HS-5 (cell line): ENCODE measurements around the gene TAGLN.
"Not testable (repeated sequence)": the region's sequence is repeated elsewhere in the genome, so short reads cannot be mapped to it uniquely, and the experiment has no call there.

ENCODE experiments used
- DNase-seq: peaks from one replicate; pipeline ENCODE4 v3.0.0-alpha.2; 2012; ENCODE audit warnings: low read depth

TAGLN gene

DNA sequence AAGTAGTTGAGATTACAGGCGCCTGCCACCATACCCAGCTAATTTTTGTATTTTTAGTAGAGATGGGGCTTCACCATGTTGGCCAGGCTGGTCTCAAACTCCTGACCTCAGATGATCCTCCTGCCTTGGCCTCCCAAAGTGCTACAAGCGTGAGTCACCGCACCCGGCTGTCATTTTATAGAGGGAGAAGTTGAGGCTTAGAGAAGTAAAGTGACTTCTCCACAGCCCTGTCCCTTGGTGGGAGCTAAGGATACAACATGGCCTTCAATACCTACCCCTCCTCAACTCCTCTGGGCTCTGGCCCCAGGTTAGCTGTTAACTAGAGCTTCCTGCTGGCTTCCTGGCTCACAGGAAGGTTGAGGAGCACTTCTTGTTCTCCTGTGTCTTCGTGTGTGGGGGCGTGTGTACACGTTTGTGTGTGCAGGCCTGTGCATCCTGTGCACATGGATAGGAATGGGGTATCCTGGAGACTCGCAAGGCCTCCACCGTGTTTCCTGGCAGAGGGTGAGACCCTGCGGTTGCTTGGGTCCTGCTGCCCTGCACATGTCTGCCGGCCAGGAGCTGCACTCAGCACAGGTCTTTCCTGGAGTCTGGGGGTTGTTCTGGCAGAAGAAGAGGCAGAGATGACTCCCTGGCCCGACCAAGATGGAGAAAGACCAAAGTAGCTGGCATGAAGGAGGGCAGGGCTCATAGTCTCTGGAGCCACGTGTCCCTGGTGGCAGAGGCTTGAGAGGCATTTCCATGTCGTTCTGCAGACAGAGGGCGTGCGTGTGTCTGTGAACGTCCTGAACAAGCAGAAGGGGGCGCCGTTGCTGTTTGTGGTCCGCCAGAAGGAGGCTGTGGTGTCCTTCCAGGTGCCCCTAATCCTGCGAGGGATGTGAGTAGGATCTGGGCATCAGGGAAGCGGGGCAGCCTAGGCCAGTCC lies 18.2 kb upstream of the TAGLN start:
- no peak for DNase-seq

DNA sequence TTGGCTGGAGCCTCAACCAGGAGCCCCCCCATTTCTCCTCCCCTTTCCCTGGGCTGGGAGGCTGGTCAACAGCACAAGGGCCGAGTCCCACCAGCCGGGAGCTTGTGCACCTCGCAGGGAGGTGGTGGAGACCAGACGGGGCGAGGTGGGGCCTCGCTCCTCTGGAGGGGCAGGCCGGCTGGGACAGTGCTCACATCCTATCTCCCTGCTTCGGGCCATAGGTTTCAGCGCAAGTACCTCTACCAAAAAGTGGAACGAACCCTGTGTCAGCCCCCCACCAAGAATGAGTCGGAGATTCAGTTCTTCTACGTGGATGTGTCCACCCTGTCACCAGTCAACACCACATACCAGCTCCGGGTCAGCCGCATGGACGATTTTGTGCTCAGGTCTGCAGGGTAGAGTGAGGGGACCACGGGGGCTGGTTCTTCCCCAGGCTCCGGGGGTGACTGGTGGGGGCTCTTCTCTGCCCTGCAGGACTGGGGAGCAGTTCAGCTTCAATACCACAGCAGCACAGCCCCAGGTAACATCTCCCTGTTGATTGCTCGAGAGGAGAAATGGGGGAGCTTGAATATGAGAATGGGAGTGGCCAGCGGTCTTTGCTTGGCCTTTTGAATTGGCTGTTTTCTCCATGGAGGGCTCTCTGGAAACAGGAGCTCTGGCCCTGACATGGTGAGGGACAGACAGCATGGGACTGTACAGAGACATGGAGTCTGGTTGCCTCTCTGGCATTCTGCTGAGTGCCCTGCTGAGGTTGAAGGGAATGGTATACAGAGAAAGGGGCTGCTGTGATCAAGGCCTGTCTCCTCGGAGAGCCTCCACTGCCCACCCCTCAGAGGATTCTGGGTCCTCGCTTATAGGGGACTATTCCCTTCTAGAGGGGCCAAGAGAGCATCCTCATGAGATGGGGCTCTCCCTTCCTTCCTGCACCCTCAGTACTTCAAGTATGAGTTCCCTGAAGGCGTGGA lies 17.3 kb upstream of the TAGLN start:
- DNase-seq = no peak

DNA sequence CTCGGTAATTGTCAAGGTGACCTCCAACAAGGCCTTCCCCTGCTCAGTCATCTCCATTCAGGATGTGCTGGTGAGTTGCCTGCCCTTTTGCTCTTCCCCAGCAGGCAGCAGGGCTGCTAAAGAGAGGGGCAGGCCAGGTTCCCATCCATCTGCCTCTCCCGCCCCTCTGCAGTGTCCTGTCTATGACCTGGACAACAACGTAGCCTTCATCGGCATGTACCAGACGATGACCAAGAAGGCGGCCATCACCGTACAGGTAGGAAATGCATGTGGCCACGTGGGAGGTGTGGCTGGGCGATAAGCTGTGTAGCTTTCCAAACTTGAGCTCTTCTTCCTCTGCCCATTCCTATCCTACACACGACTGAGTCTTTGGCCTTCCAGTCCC lies 16.6 kb upstream of the TAGLN start:
- DNase-seq = no peak

DNA sequence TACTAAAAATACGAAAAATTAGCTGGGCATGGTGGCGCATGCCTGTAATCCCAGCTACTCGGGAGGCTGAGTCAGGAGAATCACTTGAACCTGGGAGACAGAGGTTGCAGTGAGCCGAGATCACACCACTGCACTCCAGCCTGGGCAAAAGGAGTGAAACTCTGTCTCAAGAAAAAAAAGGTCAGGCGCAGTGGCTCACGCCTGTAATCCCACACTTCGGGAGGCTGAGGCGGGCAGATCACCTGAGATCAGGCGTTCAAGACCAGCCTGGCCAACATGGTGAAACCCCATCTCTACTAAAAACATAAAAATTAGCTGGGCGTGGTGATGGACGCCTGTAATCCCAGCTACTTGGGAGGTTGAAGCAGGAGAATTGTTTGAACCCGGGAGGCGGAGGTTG lies 16.0 kb upstream of the TAGLN start:
- not testable (repeated sequence) for DNase-seq

DNA sequence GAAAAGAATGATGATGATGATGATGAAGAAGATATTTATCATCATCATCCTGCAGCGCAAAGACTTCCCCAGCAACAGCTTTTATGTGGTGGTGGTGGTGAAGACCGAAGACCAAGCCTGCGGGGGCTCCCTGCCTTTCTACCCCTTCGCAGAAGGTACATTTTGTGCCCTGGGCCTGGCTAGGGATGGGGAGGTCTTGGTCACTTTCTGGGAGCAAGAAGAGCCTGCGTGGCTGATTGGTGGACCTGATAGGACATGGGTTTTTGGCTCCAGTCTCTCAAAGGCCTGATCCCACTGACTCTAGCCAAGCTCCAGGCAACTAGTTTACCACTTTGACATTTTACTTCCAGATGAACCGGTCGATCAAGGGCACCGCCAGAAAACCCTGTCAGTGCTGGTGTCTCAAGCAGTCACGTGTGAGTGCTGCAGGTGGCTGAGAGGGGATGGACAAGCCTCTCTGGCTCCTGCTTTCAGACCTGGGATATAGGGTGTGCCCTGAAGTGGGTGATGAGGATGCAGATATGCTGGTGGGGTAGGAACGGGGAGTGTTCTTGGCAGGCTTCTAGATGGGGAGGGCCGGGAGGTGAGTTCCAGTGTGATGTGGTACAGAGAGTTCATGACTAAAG lies 15.3 kb upstream of the TAGLN start:
- no peak for DNase-seq

DNA sequence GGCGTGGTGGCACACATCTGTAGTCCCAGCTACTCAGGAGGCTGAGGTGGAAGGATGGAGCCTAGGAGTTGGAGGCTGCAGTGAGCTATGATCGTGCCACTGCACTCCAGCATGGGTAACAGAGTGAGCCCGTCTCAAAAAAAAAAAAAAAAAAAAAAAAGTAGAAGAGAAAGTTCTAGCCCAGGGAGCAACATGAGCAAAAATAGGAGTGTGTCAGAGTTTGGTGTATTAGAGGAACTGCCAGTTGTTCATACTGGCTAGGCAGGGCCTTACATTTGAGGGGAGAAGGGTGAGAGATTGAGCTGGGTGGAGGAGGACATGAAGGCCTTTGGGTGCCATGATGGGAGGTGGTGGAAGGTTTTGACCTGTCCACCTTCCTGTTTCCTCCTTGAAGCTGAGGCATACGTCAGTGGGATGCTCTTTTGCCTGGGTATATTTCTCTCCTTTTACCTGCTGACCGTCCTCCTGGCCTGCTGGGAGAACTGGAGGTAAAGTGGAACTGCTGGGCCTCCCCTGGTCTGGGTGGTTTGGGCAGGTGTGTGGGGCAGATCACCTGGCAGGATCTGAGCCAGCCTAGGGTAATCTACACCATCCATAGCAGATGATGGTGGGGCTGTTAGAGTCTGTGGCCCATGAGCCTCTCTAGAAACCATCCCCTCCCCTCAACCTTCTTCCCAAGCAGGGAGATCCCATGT lies 13.3 kb upstream of the TAGLN start:
- DNase-seq = no peak

DNA sequence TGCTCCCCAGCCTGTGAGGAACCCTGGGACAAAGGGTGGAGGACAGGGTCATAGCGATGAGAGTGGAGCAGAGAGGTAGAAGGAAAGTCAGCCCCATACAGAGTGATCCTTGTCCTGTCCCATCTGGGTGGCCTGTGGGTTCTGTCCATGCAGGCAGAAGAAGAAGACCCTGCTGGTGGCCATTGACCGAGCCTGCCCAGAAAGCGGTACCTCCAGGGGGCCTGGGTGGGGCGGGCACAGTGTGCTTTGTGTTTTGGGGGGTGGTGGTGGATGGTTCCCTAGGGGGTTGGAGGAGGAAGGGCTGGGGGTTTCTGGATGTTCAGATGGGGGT lies 12.8 kb upstream of the TAGLN start:
- no peak for DNase-seq

DNA sequence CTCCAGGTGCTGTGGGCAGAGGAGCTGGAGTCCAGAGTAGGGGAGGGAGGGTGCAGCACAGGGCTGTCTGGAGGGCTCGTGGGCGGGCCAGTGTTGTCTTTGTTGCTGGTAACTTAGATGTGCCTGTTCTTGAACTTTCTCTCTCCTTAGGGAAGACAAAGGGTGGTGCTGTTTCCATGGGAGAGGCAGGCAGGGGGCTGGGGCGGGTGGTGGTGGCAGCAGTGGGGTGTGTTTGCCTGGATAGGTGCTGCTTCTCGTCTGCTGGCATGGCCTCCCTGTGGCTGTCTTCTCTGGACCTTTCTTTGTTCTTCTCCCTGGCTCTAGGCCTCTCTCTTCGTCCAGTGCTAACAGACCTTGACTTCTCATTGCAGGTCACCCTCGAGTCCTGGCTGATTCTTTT lies 12.2 kb upstream of the TAGLN start:
- DNase-seq = no peak

DNA sequence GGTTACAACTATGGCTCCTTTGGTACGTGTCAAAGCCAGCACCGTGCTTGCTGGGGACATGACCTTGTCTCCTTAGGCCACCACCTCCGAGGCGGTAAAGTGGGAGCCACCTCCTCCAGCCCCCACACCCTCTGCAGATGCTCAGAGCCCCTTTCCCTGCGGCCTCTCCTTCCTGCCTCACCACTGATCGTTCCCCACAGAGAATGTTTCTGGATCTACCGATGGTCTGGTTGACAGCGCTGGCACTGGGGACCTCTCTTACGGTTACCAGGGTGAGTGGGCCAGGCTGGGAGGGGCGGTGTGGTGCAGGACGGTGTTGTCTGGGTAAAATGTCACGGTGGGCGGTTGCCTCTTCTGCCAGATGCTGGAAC lies 11.8 kb upstream of the TAGLN start:
- no peak for DNase-seq

DNA sequence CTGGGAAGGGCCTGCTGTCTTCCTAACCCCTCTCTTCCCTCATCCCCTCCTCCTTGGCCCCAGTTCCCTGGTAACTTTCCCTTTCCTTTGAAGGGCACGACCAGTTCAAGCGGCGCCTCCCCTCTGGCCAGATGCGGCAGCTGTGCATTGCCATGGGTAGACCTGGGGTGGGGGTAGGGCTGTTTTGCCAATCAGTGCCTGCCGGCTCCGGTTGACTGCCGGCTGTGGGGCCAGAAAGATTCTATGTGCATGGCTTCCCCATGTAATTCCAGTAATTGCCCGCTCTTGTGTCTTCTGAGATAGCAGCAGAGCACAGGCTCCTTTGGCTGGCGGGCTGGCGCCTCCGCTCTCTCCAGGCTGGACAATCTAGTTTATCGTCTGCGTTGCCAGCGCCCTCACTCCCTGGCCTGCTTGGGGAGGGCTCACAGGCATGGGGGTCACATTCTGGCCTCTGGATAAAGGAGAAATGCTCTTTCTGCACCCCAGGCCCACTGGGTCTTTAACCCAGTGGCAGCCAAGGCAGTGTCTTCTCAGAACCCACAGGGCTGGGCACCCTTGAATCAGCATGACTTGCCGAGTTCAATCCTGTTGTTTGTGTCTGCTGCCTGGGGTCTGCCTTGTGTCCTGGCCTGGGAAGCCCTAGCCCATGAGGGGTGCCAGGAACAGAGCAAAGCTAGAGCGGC lies 11.2 kb upstream of the TAGLN start:
- DNase-seq = no peak

DNA sequence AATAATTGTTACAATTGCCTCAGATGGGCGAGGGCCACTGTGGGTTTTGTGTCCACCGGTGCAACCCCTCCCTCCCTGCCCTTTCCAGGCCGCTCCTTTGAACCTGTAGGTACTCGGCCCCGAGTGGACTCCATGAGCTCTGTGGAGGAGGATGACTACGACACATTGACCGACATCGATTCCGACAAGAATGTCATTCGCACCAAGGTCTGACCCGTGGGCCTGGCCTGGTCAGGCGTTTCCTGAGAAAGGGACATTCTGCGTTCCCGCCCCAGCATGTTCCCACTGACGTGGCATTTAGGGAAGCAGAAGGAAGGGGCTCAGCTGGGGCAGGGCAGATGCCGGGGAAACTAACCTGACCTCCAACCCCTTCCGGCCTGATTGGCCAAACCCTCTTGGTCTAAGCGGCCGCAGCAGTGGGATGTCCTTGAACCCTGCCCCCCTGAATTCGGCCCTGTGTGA lies 10.5 kb upstream of the TAGLN start:
- DNase-seq = no peak

DNA sequence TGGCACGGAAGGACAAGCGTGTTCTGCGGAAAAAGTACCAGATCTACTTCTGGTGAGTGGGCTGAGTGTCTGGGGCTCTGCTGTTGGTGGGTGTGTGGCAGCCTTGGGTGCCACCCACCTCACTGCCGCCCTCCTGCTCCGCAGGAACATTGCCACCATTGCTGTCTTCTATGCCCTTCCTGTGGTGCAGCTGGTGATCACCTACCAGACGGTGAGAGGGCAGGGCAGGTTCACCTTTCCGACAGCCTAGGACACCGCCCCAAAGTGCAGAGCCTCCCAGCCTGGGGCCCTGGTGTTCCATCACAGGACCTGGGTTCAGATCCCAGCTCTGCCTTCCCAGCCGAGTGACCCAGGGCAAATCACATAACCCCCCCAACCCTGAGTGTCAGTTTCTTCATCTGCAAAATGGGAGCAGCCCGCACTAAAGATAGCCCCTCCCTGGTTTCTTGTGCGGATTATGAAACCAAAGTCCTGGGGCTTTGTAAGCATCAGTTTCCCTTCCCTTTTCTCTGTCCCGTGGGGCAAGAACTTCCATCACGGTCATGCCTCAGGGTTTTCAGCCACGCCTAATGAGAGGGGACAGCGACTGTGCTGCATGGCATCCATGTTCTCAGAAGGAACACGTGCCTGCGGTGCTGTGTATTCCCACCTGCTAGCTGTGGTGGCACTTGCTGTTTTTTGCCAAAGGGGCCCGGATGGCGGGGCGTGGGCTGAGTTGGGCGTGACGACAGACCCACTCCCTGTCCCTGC lies 9.8 kb upstream of the TAGLN start:
- no peak for DNase-seq

DNA sequence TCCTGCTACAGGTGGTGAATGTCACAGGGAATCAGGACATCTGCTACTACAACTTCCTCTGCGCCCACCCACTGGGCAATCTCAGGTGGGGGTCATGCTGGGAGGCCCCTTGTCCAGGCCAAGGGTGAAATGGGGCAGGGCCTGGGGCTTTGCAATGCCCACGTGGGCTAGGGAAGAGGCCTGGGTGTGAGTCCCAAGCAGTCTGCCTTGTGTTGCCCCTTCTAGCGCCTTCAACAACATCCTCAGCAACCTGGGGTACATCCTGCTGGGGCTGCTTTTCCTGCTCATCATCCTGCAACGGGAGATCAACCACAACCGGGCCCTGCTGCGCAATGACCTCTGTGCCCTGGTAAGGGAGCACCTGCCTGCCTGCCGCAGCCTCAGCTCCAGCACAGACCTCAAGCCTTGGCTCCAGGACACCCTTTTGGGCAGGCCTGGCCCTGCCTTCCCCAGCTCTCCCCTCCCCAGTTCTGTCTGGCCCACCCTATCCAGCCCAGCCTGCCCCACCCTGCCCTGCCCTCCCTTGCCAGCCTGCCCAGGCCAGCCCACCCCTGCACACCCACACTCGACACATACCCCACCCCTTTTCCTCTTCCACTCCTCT lies 9.1 kb upstream of the TAGLN start:
- no peak for DNase-seq

DNA sequence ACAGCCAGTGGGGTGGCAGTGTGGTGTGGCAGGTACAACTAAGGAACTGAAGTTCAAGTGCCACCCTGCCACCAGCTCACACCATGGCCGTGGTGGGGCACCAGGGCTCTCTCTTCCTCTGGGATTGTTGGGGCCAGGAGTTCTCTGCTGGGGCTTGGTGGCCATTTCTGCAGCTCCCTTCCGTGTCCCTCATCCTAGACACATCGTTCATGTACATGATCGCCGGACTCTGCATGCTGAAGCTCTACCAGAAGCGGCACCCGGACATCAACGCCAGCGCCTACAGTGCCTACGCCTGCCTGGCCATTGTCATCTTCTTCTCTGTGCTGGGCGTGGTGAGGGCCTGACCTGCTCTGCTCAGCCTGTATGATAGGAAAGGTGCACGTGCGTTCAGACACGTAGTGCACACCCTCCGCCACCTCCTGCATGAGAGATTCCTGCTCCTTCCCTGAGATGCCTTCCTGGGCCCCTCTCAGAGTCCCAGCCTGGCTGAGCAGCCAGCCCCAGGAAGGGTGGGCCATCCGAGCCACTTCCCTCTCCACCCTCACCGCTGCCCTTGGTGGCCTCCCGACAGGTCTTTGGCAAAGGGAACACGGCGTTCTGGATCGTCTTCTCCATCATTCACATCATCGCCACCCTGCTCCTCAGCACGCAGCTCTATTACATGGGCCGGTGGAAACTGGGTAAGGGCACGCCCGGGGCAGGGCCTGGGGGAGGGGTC lies 7.3 kb upstream of the TAGLN start:
- no peak for DNase-seq

DNA sequence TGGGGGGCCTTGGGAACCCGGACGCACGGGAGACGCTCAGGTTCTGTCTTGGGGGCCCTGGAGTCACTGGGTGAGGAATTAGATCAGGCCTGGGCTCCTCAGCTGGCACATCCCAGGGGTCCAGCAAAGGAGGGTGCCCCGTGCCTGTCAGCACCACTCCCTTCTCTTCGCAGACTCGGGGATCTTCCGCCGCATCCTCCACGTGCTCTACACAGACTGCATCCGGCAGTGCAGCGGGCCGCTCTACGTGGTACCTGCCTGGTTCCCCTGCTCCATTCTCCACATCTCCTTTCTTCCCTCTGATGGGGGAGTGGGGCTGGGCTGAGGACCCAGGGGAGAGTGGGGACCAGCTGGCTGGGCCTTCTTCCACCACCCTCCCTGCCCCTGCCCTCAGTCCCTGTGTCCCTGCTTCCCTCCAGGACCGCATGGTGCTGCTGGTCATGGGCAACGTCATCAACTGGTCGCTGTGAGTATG lies 6.7 kb upstream of the TAGLN start:
- no peak for DNase-seq

DNA sequence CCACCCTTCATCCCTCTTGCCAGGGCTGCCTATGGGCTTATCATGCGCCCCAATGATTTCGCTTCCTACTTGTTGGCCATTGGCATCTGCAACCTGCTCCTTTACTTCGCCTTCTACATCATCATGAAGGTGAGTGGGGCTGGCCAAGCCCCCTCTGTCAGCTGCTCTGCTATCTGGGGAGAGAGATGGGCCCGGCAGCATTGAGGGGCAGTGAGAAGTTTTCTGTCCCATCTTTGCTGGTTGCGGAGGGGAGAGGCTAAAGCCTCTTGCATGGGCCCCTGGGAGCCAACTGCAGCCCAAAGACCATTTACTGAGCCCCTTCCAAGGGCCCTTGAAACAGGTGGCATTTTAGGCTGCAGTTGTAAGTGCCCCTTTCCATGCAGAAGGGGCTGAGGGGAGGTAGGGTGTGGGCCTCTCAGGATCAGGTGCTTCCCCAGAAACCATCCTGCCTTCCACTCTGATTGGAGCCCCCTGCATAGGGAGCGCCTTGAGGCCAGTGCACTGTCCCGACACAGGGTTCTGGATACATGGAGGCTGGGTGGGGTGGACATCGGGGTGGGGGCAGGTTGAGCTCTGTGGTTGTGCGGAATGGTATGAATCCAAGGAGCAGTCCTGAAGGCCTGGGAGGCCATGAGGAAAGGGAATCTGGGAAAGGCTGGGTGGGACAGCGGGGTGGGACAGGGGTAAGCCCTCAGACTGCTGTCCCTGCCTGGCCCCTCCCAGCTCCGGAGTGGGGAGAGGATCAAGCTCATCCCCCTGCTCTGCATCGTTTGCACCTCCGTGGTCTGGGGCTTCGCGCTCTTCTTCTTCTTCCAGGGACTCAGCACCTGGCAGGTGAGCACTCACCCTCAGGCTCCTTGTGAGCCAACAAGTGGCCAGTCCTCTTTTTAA lies 5.8 kb upstream of the TAGLN start:
- DNase-seq = no peak

DNA sequence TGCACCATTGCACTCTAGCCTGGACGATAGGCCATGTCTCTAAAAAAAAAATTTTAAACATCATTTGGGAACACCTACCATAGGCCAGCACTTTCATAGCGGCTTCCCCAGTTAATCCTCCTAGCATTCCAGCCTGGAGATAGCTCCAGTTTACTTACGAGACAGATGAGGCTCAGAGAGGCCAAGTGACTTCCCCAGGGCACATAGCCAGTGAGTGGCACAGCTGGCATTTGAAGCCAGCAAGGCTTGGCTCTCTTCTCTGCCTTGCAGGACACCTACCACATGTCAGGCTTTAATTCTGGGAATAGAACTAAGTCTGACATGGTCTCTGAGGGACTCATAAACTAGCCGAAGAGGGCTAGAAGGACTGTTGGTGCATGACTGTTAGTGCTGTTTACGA lies 4.9 kb upstream of the TAGLN start:
- DNase-seq = no peak

DNA sequence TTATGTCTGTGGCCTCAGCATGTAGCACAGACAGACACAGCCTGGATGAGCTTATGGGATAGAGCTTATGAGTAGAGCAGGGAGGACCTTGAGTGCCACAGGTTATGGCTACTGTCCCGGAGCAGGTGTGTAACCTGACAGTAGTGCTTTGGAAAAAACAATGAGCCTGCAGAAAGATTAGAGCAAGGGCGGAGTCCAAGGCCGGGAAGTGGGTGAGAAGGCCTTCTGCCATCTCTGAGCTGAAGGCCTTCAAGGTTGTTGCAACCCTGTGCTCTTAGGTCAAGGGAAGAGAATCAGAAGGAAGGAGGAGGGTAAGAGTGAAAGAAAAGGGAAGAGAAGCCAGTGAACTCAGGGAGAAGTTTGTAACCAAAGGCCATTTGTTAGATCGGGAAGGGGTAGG lies 3.9 kb upstream of the TAGLN start:
- DNase-seq = no peak
